Spleen (tissue), 11 donors: Measurements from ENCODE around the gene F2RL1. TPM values are rescaled to one million over a fixed set of nuclear protein-coding genes. Genes with fewer than 3 reads are reported as not detected.

Experiments
- DNase-seq: peaks from one replicate; pipeline ENCODE4 v3.0.0-alpha.2; 2020
- H3K27ac ChIP-seq, 8 donors: fragments of 200-600 bp; sonication (generic) in 7 of 8; 1 replicate in 4 of 8; 2 replicates in 4 of 8; pipeline versions ENCODE4 v1.5.0 to v1.8.0; 2016 to 2021; ENCODE audit warnings: inconsistent platforms in 4 of 8, mild to moderate bottlenecking in 4 of 8, moderate library complexity in 1 of 8
- H3K27me3 ChIP-seq, 7 donors: fragments of 200-600 bp; sonication (generic) in 6 of 7; replicated peaks in 1 of 7; 1 replicate in 4 of 7; 2 replicates in 3 of 7; pipeline versions ENCODE4 v1.5.0 to v1.8.0; 2016 to 2021; ENCODE audit warnings: inconsistent platforms in 3 of 7, mild to moderate bottlenecking in 1 of 7
- H3K36me3 ChIP-seq, 6 donors: fragments of 200-600 bp; sonication (generic) in 5 of 6; 1 replicate in 4 of 6; 2 replicates in 2 of 6; pipeline versions ENCODE4 v1.5.0 to v1.8.0; 2016 to 2021; ENCODE audit warnings: inconsistent platforms in 2 of 6
- H3K4me1 ChIP-seq, 6 donors: fragments of 200-600 bp; sonication (generic) in 5 of 6; 1 replicate in 3 of 6; 2 replicates in 3 of 6; pipeline versions ENCODE4 v1.5.0 to v1.8.0; 2016 to 2021; ENCODE audit warnings: inconsistent platforms in 3 of 6
- H3K4me3 ChIP-seq, 8 donors: fragments of 200-600 bp; sonication (generic) in 7 of 8; 1 replicate in 4 of 8; 2 replicates in 4 of 8; pipeline versions ENCODE4 v1.5.0 to v1.8.0; 2016 to 2021; ENCODE audit warnings: inconsistent platforms in 4 of 8, mild to moderate bottlenecking in 4 of 8, moderate library complexity in 2 of 8
- H3K9me3 ChIP-seq, 8 donors: fragments of 200-600 bp; sonication (generic) in 7 of 8; 1 replicate in 4 of 8; 2 replicates in 4 of 8; pipeline versions ENCODE4 v1.5.0 to v1.8.0; 2016 to 2021; ENCODE audit warnings: inconsistent platforms in 4 of 8
- POLR2A ChIP-seq, 3 donors: fragments of 450-650 bp; IDR thresholded peaks; one replicate each; pipeline ENCODE4 v1.5.1; 2017; ENCODE audit warnings: antibody characterized with exemption in 3 of 3, mild to moderate bottlenecking in 1 of 3
- POLR2AphosphoS5 ChIP-seq, 3 donors: sonication (generic); formaldehyde crosslinking; IDR thresholded peaks; one replicate each; pipeline ENCODE4 v1.5.1; 2017; ENCODE audit warnings: antibody characterized with exemption in 3 of 3
- WGBS, 5 donors: extraction: QIAGEN DNeasy Blood & Tissue Kit in 3 of 5; methylation state at CpG; one replicate each; pipeline versions ENCODE4 v1.1.5 to v1.1.7; 2013 to 2018; 5-methylcytosine and 5-hydroxymethylcytosine counted together
- intact Hi-C: fragments of 100-400 bp; cut with DNase I; formaldehyde crosslinking; loops from one replicate; pipeline ENCODE4 v1.15.0; 2023; ENCODE audit warnings: low total_unique reads
- polyA plus RNA-seq, 3 donors: library from polyadenylated mRNA; stranded (reverse); fragments of 200-250 nt; gene quantifications; one replicate each; pipeline ENCODE4 v1.2.1, GENCODE V29; 2013
- total RNA-seq, 7 donors: library from RNA; depleted of rRNA in 3 of 7; stranded (reverse); fragments of >200 nt in 3 of 7; fragmentation: NEBNext Ultra II Directional in 4 of 7; extraction: Animal tissue kit (Norgen Biotek cat#: 25700) in 4 of 7; gene quantifications; one replicate each; pipeline versions ENCODE4 v1.1.0 to v1.2.1, GENCODE V29; 2016 to 2021
- TF ChIP-seq, protein P1 (sequence below), 11 experiments: fragments of 200-600 bp in 7 of 11; fragments of 450-650 bp in 4 of 11; sonication (generic) in 4 of 11; IDR thresholded peaks in 8 of 11; conservative IDR thresholded peaks in 3 of 11; 1 replicate in 7 of 11; 2 replicates in 4 of 11; pipeline versions ENCODE4 v1.4.0 to v1.8.0; 2016 to 2021; ENCODE audit warnings: antibody characterized with exemption in 11 of 11, inconsistent platforms in 4 of 11, mild to moderate bottlenecking in 1 of 11
- donor health status: healthy with polysubstance abuse.
- donor health status: DM: no; HTN: no; CAD: no; lungs with moderate emphysema.
- donor health status: DM: no; HTN: no; CAD: no.
- donor health status: Bipolar disorder and iron deficiency.
- donor health status: healthy.
- donor health status: DM: no; HTN: no; CAD: no.
- donor health status: DM: yes; HTN: yes; CAD: no.

F2RL1 gene
- total and polyA plus RNA-seq, 10 donors: 0.46 to 9.5 (median 4.6) TPM

DNA sequence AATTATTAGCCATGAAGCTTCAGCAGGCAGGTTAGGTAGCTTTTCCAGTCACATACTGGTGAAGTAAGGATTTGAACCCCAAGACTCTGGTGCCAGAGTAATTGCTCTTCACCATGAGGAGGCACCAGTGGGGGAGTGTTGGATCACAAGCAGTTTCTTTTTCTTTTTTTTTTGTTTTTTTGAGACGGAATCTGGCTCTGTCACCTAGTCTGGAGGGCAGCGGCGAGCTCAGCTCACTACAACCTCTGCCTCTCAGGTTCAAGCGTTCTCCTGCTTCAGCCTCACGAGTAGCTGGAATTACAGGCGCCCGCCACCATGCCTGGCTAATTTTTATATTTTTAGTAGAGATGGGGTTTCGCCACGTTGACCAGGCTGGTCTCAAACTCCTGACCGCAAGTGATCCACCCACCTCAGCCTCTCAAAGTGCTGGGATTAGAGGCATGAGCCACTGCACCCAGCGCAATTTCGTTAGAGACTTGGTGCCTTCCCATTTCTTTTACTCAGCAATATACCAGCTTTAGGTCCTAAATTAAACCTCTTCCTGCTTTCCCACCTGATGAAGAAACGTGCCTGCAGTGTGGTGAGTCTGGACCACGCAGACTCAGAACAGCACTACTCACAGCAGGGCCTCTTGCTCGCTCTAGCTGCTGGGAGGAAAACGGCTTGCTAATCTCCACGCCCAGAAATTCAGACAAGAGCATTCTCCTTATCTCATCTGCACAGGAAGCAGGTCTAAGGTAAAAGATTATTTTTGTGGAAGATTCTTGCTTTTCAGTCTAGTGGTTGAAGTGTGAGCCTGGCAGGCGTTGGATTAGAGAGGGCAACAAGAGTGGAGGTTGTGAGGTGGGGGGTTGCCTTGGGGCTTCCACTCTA lies 30.8 kb downstream of the F2RL1 start, which contains the start of gene S100Z:
Gene S100Z, plus strand, starts transcription at position 596 of the 873 bp plus-strand sequence. CDS start 25,346 bp downstream, outside the sequence.
- WGBS, 5 donors: 50 to 57% (median 55%) methylated on average over 18 of the region's 18 CpGs
- intact Hi-C loops: no loop called here
- DNase-seq: no peak
- no peak for TF ChIP-seq POLR2A (IDR thresholded peaks at IDR 0.05)
- no peak for TF ChIP-seq POLR2AphosphoS5 (IDR thresholded peaks at IDR 0.05)
- TF ChIP-seq, protein P1, sequence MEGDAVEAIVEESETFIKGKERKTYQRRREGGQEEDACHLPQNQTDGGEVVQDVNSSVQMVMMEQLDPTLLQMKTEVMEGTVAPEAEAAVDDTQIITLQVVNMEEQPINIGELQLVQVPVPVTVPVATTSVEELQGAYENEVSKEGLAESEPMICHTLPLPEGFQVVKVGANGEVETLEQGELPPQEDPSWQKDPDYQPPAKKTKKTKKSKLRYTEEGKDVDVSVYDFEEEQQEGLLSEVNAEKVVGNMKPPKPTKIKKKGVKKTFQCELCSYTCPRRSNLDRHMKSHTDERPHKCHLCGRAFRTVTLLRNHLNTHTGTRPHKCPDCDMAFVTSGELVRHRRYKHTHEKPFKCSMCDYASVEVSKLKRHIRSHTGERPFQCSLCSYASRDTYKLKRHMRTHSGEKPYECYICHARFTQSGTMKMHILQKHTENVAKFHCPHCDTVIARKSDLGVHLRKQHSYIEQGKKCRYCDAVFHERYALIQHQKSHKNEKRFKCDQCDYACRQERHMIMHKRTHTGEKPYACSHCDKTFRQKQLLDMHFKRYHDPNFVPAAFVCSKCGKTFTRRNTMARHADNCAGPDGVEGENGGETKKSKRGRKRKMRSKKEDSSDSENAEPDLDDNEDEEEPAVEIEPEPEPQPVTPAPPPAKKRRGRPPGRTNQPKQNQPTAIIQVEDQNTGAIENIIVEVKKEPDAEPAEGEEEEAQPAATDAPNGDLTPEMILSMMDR (IDR thresholded peaks at IDR 0.05 in 8 of 11, conservative IDR thresholded peaks at IDR 0.05 in 3 of 11): no peak
- H3K4me3 ChIP-seq: peak within 1 kb of the TSS in 1 of 8 donors; percentile 33
- peaks cover 0 to 59% (median 33%) of the 10 kb centered on the region in 6 donors for H3K4me1 ChIP-seq
- peak within 1 kb of the TSS in 5 of 8 donors; percentile 39 to 93 (median 88) for H3K27ac ChIP-seq
- H3K27me3 ChIP-seq: no peaks in the 10 kb centered on the region
- H3K36me3 ChIP-seq: no peaks in the 10 kb centered on the region
- H3K9me3 ChIP-seq: no peaks in the 10 kb centered on the region

DNA sequence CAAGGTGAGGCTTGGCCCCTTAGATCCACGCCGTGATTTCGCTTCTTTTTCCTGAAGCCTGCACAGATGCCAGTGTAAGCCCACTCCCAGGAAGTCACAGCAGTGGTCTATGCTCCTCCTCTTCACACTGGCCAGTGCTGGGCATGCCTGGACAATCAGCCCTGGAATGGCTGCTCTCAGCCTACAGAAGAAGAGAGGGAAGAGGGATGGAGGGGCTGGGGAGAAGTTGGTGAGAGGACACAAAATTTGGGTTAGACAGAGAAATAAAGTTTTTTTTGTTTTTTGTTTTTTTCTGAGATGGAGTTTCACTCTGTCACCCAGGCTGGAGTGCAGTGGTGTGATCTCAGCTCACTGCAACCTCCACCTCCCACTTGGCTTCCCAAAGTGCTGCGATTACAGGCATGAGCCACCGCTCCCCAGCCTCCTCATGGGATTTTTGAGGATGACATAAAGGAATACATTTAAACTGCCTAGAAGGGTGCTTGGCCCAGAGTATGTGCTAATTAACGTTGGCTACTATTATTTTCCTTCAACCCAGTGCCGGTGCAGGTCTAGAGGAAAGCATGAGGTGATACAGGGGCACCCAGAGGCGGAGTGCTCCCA lies 31.8 kb downstream of the F2RL1 start:
- Histone ChIP-seq H3K4me3 (peak overlapping the region in 1 of 8 donors; percentile 33), H3K9me3 (no peaks in the 10 kb centered on the region), H3K4me1 (peaks cover 3 to 66% (median 42%) of the 10 kb centered on the region in 6 donors), H3K36me3 (no peaks in the 10 kb centered on the region), H3K27ac (peak overlapping the region in 5 of 8 donors; percentile 68 to 93 (median 88)), H3K27me3 (no peaks in the 10 kb centered on the region)
- TF ChIP-seq, protein P1 (IDR thresholded peaks at IDR 0.05 in 8 of 11, conservative IDR thresholded peaks at IDR 0.05 in 3 of 11): no peak
- TF ChIP-seq POLR2AphosphoS5 (IDR thresholded peaks at IDR 0.05) (no peak), POLR2A (IDR thresholded peaks at IDR 0.05) (no peak)
- no peak for DNase-seq
- intact Hi-C loops: no loop called here
- WGBS, 5 donors: 73 to 81% (median 77%) methylated on average over 8 of the region's 8 CpGs

DNA sequence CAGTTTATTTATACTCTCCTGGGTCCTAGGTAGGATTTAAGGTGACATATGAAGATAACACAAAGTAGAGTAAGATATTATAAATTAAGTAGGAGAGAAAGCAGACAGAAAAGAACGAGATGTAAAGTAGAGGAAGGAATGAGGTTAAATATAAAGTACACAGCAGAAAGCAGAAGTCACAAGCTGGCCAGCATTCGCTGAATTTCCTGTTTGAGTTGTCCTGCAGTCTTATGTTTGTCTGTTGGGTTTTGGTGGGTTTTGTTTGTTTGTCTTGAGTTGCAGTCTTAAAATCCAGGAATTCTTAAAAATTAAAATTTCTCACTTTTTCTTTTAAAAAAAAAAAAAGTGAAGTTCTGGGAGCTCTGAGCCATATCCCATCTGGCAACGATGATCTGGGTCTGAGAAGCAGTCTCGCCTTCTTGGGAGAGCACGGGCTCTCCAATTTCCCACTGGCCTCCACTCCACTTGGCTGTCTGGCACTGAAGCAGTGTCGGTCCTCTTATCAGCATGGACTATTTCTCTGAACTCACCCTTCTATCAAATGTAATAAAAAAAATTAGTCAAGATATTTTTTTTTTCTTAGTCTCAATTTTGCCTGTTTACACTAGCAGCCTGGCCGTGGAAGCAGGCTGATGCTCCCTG lies 33.0 kb downstream of the F2RL1 start:
- 33 to 57% (median 48%) methylated on average over 7 of the region's 7 CpGs for WGBS, 5 donors
- peak overlapping the region in 7 of 8 donors; percentile 29 to 93 (median 75) for H3K27ac ChIP-seq
- DNase-seq: no peak

More for the DNA sequence above, 33.0 kb downstream of the F2RL1 start:
- peaks cover 5 to 78% (median 54%) of the 10 kb centered on the region in 6 donors for H3K4me1 ChIP-seq
- H3K27me3 ChIP-seq: no peaks in the 10 kb centered on the region
- TF ChIP-seq POLR2AphosphoS5 (IDR thresholded peaks at IDR 0.05): no peak
- TF ChIP-seq, protein P1 (IDR thresholded peaks at IDR 0.05 in 8 of 11, conservative IDR thresholded peaks at IDR 0.05 in 3 of 11): no peak
- no peak for TF ChIP-seq POLR2A (IDR thresholded peaks at IDR 0.05)
- H3K36me3 ChIP-seq: no peaks in the 10 kb centered on the region
- intact Hi-C loops: no loop called here
- no peaks in the 10 kb centered on the region for H3K9me3 ChIP-seq
- H3K4me3 ChIP-seq: peak overlapping the region in 1 of 8 donors; percentile 33
